HepG2 (cell line): ENCODE measurements around the gene COMP. TPM values are rescaled to one million over a fixed set of nuclear protein-coding genes. Genes with fewer than 3 reads are reported as not detected.

Experiments used
- ARID5B ChIP-seq: IDR thresholded peaks from 2 replicates; pipeline ENCODE4 v1.4.0; 2020; ENCODE audit warnings: mild to moderate bottlenecking, missing genetic modification reagents
- CREB1 ChIP-seq, 2 experiments: fragments of 450-650 bp in 1 of 2; IDR thresholded peaks; 2 replicates each; pipeline ENCODE4 v1.6.1; 2016 to 2017; ENCODE audit warnings: control low read depth in 1 of 2, mild to moderate bottlenecking in 1 of 2, missing compliant biosample characterization in 1 of 2, missing genetic modification characterization in 1 of 2
- EED ChIP-seq: sonication (generic); formaldehyde crosslinking; IDR thresholded peaks from 2 replicates; pipeline ENCODE4 v1.5.0; 2020; ENCODE audit warnings: mild to moderate bottlenecking, missing genetic modification reagents
- PRMT3 ChIP-seq: sonication (generic); formaldehyde crosslinking; IDR thresholded peaks from 2 replicates; pipeline ENCODE4 v1.8.1; 2022; ENCODE audit warnings: low read depth, mild to moderate bottlenecking, moderate library complexity, missing genetic modification reagents, borderline replicate concordance
- RBM22 ChIP-seq: fragments of 200-400 bp; formaldehyde crosslinking; optimal IDR thresholded peaks from 2 replicates; pipeline ENCODE3; 2017; ENCODE audit warnings: mild to moderate bottlenecking, low read length, moderate library complexity
- RELA ChIP-seq: sonication (generic); formaldehyde crosslinking; IDR thresholded peaks from 2 replicates; pipeline ENCODE4 v1.4.0; 2020; ENCODE audit warnings: missing genetic modification reagents
- REPIN1 ChIP-seq: sonication (generic); formaldehyde crosslinking; IDR thresholded peaks from 2 replicates; pipeline ENCODE4 v1.8.0; 2022; ENCODE audit warnings: missing genetic modification reagents, low read depth, mild to moderate bottlenecking, borderline replicate concordance
- SAP130 ChIP-seq: IDR thresholded peaks from 2 replicates; pipeline ENCODE4 v1.6.1; 2016; ENCODE audit warnings: low read depth
- TCF7 ChIP-seq: sonication (generic); IDR thresholded peaks from 2 replicates; pipeline ENCODE4 v1.6.1; 2016; ENCODE audit warnings: antibody characterized with exemption, low read depth
- TSC22D2 ChIP-seq: sonication (generic); formaldehyde crosslinking; IDR thresholded peaks from 2 replicates; pipeline ENCODE4 v1.5.1; 2020; ENCODE audit warnings: missing genetic modification reagents, mild to moderate bottlenecking, borderline replicate concordance
- XRCC5 ChIP-seq: fragments of 200-400 bp; formaldehyde crosslinking; optimal IDR thresholded peaks from 2 replicates; pipeline ENCODE3; 2017; ENCODE audit warnings: mild to moderate bottlenecking, low read length
- ZBTB10 ChIP-seq: sonication (generic); formaldehyde crosslinking; IDR thresholded peaks from 2 replicates; pipeline ENCODE4 v1.4.0; 2020; ENCODE audit warnings: missing genetic modification reagents, borderline replicate concordance
- ZHX1 ChIP-seq: sonication (generic); formaldehyde crosslinking; IDR thresholded peaks from 2 replicates; pipeline ENCODE4 v1.8.1; 2022; ENCODE audit warnings: low read depth, mild to moderate bottlenecking, missing genetic modification reagents
- ZNF382 ChIP-seq: sonication (generic); formaldehyde crosslinking; IDR thresholded peaks from 2 replicates; pipeline ENCODE4 v1.5.0; 2020; ENCODE audit warnings: missing genetic modification reagents, mild to moderate bottlenecking, borderline replicate concordance
- ZNF432 ChIP-seq: sonication (generic); formaldehyde crosslinking; IDR thresholded peaks from 2 replicates; pipeline ENCODE4 v1.5.0; 2020; ENCODE audit warnings: missing genetic modification reagents, mild to moderate bottlenecking, borderline replicate concordance
- ZNF770 ChIP-seq: sonication (generic); formaldehyde crosslinking; IDR thresholded peaks from 2 replicates; pipeline ENCODE4 v1.5.0; 2020; ENCODE audit warnings: mild to moderate bottlenecking, missing genetic modification reagents
- polyA plus RNA-seq, 8 experiments: library from polyadenylated mRNA; depleted of rRNA in 3 of 8; stranded (reverse) in 7 of 8; unstranded in 1 of 8; fragments of >200 nt; fragmentation: Illumina TruSeq in 4 of 8; extraction: Trizol in 4 of 8; gene quantifications; 2 replicates each; pipeline versions ENCODE4 v1.2.1 to v1.2.3, GENCODE V29; 2011 to 2016; ENCODE audit warnings: low read depth in 4 of 8, missing spikeins in 1 of 8, mixed read lengths in 1 of 8; ENCODE audit not compliant: insufficient read depth in 1 of 8
- total RNA-seq, 5 experiments: library from RNA; depleted of rRNA; stranded (reverse); fragments of >200 nt; fragmentation: Illumina TruSeq; extraction: Trizol; gene quantifications; 2 replicates each; pipeline ENCODE4 v1.2.3, GENCODE V29; 2016; ENCODE audit warnings: low read depth in 1 of 5

COMP gene
- total and polyA plus RNA-seq, 2 of the 13 experiments (the other 11 are each of a cell fraction or from before 2014, with no cell fraction given) = 0.04 to 0.13 TPM

- TF ChIP-seq ZBTB10 (CRISPR knock-in tag) = no peak
- TF ChIP-seq SAP130 (CRISPR knock-in tag) = peak; percentile 75
- TF ChIP-seq XRCC5 = no peak
- TF ChIP-seq ARID5B (CRISPR knock-in tag) = peak; percentile 37; the same call in 1 of the 2 replicates
- TF ChIP-seq ZNF432 (CRISPR knock-in tag) = no peak
- TF ChIP-seq RELA (CRISPR knock-in tag) = no peak
- no peak for TF ChIP-seq ZNF382 (CRISPR knock-in tag)
- TF ChIP-seq RBM22 = no peak
- TF ChIP-seq ZHX1 (CRISPR knock-in tag) = no peak
- TF ChIP-seq CREB1 (IDR thresholded peaks at IDR 0.05) = no peak
- no peak for TF ChIP-seq CREB1 (CRISPR knock-in tag; IDR thresholded peaks at IDR 0.05)
- no peak for TF ChIP-seq EED
- TF ChIP-seq PRMT3 (CRISPR knock-in tag) = no peak; the same call in 1 of the 2 replicates
- no peak for TF ChIP-seq TSC22D2 (CRISPR knock-in tag)
- no peak for TF ChIP-seq TCF7
- no peak for TF ChIP-seq REPIN1
- no peak for TF ChIP-seq ZNF770 (CRISPR knock-in tag)
These were observed 49.7 kb downstream of the COMP start (continued) for GRCh38 chr19:18741124-18742121.
